Type B pancreatic cell (in vitro differentiated cells): ENCODE data around the gene HLA-DPA1. TPM values are rescaled to one million over a fixed set of nuclear protein-coding genes. Genes with fewer than 3 reads are reported as not detected.

Source experiments
- DNase-seq: peaks from one replicate; pipeline ENCODE4 v3.0.0; 2021; ENCODE audit warnings: mixed read lengths; ENCODE audit not compliant: unreplicated experiment; ENCODE audit errors: extremely low spot score
- H3K27ac Mint-ChIP-seq: 2 replicates; pipeline ENCODE4 v1.8.0; 2021; ENCODE audit warnings: mild to moderate bottlenecking, mixed read lengths
- H3K27me3 Mint-ChIP-seq: 2 replicates; pipeline ENCODE4 v1.8.0; 2021; ENCODE audit warnings: mixed read lengths
- H3K36me3 Mint-ChIP-seq: 2 replicates; pipeline ENCODE4 v1.8.0; 2021; ENCODE audit warnings: mixed read lengths
- H3K4me1 Mint-ChIP-seq: one replicate; pipeline ENCODE4 v1.8.0; 2021; ENCODE audit warnings: mixed read lengths; ENCODE audit not compliant: unreplicated experiment
- H3K4me3 Mint-ChIP-seq: 2 replicates; pipeline ENCODE4 v1.8.0; 2021; ENCODE audit warnings: mild to moderate bottlenecking, mixed read lengths
- H3K9me3 Mint-ChIP-seq: 2 replicates; pipeline ENCODE4 v1.8.0; 2021; ENCODE audit warnings: mixed read lengths
- CTCF ChIP-seq: fragments of 200-600 bp; sonication (generic); conservative IDR thresholded peaks from 2 replicates; pipeline ENCODE4 v1.5.0; 2021; ENCODE audit warnings: antibody characterized with exemption, mild to moderate bottlenecking
- total RNA-seq: library from RNA; stranded (reverse); gene quantifications from 2 replicates; pipeline ENCODE4 v1.2.1, GENCODE V29; 2021; ENCODE audit warnings: low replicate concordance

Gene HLA-DPA1
- total RNA-seq, 1 donor from 2014 or later: 2.6 TPM

- no peak overlapping the region for H3K27ac Mint-ChIP-seq
- H3K27me3 Mint-ChIP-seq: peaks cover 61% of the 10 kb centered on the region
- H3K4me1 Mint-ChIP-seq: peaks cover 12% of the 10 kb centered on the region
- H3K36me3 Mint-ChIP-seq: no peaks in the 10 kb centered on the region
- no peak overlapping the region for H3K4me3 Mint-ChIP-seq
- peak; percentile 91 for TF ChIP-seq CTCF
- no peak for DNase-seq
- no peaks in the 10 kb centered on the region for H3K9me3 Mint-ChIP-seq
Measured at GRCh38 chr6:33014841-33015634, 58.4 kb downstream of the HLA-DPA1 start.

Other genes with a start within 250 kb of the HLA-DPA1 start
- 22.0 and 49.7 TPM in 2 replicates for gene TAP2, start 234.9 kb downstream of the HLA-DPA1 start, total RNA-seq
- 17.3 and 36.8 TPM in 2 replicates for gene PSMB8, start 229.6 kb downstream of the HLA-DPA1 start, total RNA-seq
- gene TAP1, start 219.9 kb downstream of the HLA-DPA1 start, total RNA-seq: 16.7 and 38.4 TPM in 2 replicates
- gene PSMB9, start 219.5 kb downstream of the HLA-DPA1 start, total RNA-seq: 5.7 and 16.9 TPM in 2 replicates
- 0.43 and 0.80 TPM in 2 replicates for gene HLA-DMB, start 132.6 kb downstream of the HLA-DPA1 start, total RNA-seq
- gene HLA-DMA, start 120.6 kb downstream of the HLA-DPA1 start, total RNA-seq: 1.5 and 2.0 TPM in 2 replicates
- 212 and 241 TPM in 2 replicates for gene BRD2, start 105.1 kb downstream of the HLA-DPA1 start, total RNA-seq
- gene HLA-DOA, start 64.1 kb downstream of the HLA-DPA1 start, total RNA-seq: 0.52 and 2.5 TPM in 2 replicates
- gene HLA-DPB1, start 2.3 kb upstream of the HLA-DPA1 start, total RNA-seq: 10.9 and 27.3 TPM in 2 replicates
- gene COL11A2, start 118.8 kb upstream of the HLA-DPA1 start, total RNA-seq: 1.3 and 11.9 TPM in 2 replicates
- gene RXRB, start 127.0 kb upstream of the HLA-DPA1 start, total RNA-seq: 49.2 and 61.9 TPM in 2 replicates
- 147 and 202 TPM in 2 replicates for gene SLC39A7, start 127.2 kb upstream of the HLA-DPA1 start, total RNA-seq
- 13.9 and 15.7 TPM in 2 replicates for gene HSD17B8, start 131.0 kb upstream of the HLA-DPA1 start, total RNA-seq
- gene RING1, start 134.9 kb upstream of the HLA-DPA1 start, total RNA-seq: 44.5 and 60.4 TPM in 2 replicates
- gene VPS52, start 198.2 kb upstream of the HLA-DPA1 start, total RNA-seq: 54.7 and 62.4 TPM in 2 replicates
- gene RPS18, start 198.4 kb upstream of the HLA-DPA1 start, total RNA-seq: 3,043 and 3,480 TPM in 2 replicates
- gene B3GALT4, start 203.5 kb upstream of the HLA-DPA1 start, total RNA-seq: 10.1 and 22.2 TPM in 2 replicates
- 53.1 and 67.4 TPM in 2 replicates for gene WDR46, start 215.6 kb upstream of the HLA-DPA1 start, total RNA-seq
- gene PFDN6, start 216.0 kb upstream of the HLA-DPA1 start, total RNA-seq: 52.9 and 54.5 TPM in 2 replicates
- 128 and 176 TPM in 2 replicates for gene RGL2, start 225.3 kb upstream of the HLA-DPA1 start, total RNA-seq
- gene TAPBP, start 240.4 kb upstream of the HLA-DPA1 start, total RNA-seq: 71.4 and 93.5 TPM in 2 replicates
- gene ZBTB22, start 244.1 kb upstream of the HLA-DPA1 start, total RNA-seq: 21.1 and 22.2 TPM in 2 replicates
- gene DAXX, start 249.3 kb upstream of the HLA-DPA1 start, total RNA-seq: 43.6 and 47.0 TPM in 2 replicates